Muscle layer of duodenum (tissue), 2 donors: ENCODE measurements around the gene NUDT3.

Experiments
- H3K27ac ChIP-seq: one replicate; pipeline ENCODE4 v1.7.0; 2013; ENCODE audit warnings: mild to moderate bottlenecking, low read length
- H3K27me3 ChIP-seq: one replicate; pipeline ENCODE4 v1.7.0; 2013; ENCODE audit warnings: low read depth, mild to moderate bottlenecking, control low read depth, low read length
- H3K36me3 ChIP-seq, 2 donors: one replicate each; pipeline ENCODE4 v1.7.0; 2013; ENCODE audit warnings: low read length in 2 of 2, control low read depth in 1 of 2, mild to moderate bottlenecking in 1 of 2; ENCODE audit not compliant: insufficient read depth in 2 of 2, control insufficient read depth in 1 of 2
- H3K4me1 ChIP-seq, 2 donors: one replicate each; pipeline ENCODE4 v1.7.0; 2013; ENCODE audit warnings: low read length in 2 of 2, mild to moderate bottlenecking in 2 of 2, control low read depth in 1 of 2, moderate library complexity in 1 of 2; ENCODE audit not compliant: insufficient read depth in 2 of 2, control insufficient read depth in 1 of 2
- H3K4me3 ChIP-seq, 2 donors: one replicate each; pipeline ENCODE4 v1.7.0; 2013; ENCODE audit warnings: low read length in 2 of 2, low read depth in 1 of 2, mild to moderate bottlenecking in 1 of 2
- H3K9me3 ChIP-seq, 2 donors: one replicate each; pipeline ENCODE4 v1.7.0; 2013; ENCODE audit warnings: low read length in 2 of 2, control low read depth in 1 of 2, mild to moderate bottlenecking in 1 of 2; ENCODE audit not compliant: control insufficient read depth in 1 of 2
- donor health status: healthy.

Gene NUDT3

DNA sequence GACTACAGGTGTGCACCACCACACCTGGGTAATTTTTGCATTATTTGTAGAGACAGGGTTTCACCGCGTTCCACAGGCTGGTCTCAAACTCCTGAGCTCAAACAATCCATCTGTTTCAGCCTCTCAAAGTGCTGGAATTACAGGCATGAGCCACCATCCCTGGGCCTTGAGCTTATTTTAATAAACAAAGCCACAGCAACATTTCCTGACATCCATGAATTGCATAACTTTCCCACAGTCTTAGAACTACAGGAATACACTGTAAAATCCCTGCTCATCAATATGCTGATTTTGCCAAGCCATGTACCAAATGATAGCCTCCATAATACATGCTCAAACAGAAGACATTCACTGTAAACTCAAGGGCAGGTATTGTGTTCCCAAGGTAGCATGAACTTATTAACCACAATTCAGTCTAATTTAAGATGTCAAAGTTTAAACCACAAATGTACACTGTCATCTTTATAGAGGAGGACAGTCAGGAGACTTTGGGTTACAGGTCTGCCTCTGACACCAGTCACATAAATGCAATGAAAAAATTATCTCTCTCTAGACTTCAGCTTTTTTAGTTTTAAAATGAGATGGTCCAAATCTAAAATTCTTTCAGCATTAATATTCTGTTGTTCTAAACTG, 40.0 kb downstream of the NUDT3 start:
- no peak overlapping the region for H3K27ac ChIP-seq
- no peak overlapping the region for H3K4me3 ChIP-seq
- H3K9me3 ChIP-seq, result no peaks in the 10 kb centered on the region
- H3K27me3 ChIP-seq, result no peaks in the 10 kb centered on the region
- peaks cover 4 to 19% of the 10 kb centered on the region in 2 donors for H3K4me1 ChIP-seq
- no peaks in the 10 kb centered on the region for H3K36me3 ChIP-seq

DNA sequence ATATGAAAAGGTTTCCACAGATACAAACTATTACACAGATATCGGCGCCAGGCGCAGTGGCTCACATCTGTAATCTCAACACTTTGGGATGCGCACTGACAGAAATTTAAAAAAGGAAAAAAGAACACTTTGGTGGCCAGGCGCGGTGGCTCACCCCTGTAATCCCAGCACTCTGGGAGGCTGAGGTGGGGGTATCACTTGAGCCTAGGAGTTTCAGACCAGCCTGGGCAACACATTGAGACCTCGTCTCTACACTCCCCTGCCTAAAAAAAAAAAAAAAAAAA, 41.6 kb downstream of the NUDT3 start:
- H3K4me3 ChIP-seq, result no peak overlapping the region
- H3K9me3 ChIP-seq, result no peaks in the 10 kb centered on the region
- H3K27ac ChIP-seq, result no peak overlapping the region
- peaks cover 4 to 19% of the 10 kb centered on the region in 2 donors for H3K4me1 ChIP-seq
- no peaks in the 10 kb centered on the region for H3K36me3 ChIP-seq
- no peaks in the 10 kb centered on the region for H3K27me3 ChIP-seq

DNA sequence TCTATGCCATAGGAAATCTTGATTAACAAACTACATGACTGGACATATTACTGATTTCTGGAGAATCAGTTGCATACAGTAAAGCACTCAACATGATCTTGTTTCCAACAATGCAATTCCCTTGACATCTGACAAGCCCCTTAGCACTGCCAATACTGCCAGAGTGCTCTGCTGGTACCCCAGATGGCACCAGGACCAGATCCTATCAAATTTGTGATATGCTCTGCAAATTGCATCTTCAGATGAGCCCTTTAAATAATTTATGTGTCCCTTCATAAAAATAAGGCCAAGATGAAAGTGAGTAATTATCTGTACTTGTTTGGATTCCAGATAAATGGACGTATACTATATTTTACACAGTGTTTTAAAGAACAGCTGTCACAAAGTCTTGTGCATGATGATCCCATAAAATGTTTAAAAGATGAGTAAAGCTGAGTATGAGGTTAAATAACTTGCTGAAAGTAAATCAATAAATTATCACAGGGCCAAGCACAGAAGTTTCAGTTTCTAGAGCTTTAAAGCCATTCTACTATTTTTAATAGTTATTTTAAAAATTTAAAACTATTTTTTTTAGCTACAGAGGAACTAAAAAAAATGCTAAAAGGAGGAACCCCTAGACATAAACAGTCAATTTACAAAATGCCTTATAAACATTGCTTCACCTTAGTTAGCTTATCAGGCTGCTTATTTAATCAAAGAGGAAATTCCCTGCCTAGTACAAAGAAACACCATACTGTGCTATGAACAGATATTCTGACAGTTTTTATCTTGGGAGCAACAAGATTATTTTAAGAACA, 42.1 kb downstream of the NUDT3 start:
- H3K36me3 ChIP-seq, result no peaks in the 10 kb centered on the region
- H3K4me1 ChIP-seq, result peaks cover 4 to 19% of the 10 kb centered on the region in 2 donors
- no peaks in the 10 kb centered on the region for H3K27me3 ChIP-seq
- no peaks in the 10 kb centered on the region for H3K9me3 ChIP-seq
- no peak overlapping the region for H3K4me3 ChIP-seq
- no peak overlapping the region for H3K27ac ChIP-seq

DNA sequence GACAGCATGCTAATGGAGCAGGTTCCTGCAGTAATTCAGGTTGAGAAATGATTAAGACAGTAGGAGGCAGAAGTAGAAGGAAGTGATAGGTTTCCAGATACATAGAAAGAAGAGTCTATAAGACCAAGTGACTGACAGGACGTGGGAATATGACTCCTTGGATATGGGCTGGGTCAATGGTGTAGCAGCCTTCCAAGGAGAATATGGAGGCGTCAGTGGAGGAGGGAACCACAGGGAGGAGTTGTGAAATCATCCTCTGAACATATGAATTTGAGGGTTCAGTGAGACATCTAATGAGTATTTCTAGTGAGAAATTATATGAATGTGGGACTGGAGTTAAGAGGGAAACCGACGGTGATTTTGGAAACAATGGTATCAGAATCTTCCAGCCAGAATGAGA, 43.3 kb downstream of the NUDT3 start:
- no peak overlapping the region for H3K27ac ChIP-seq
- H3K27me3 ChIP-seq, result no peaks in the 10 kb centered on the region
- H3K9me3 ChIP-seq, result no peaks in the 10 kb centered on the region
- H3K4me1 ChIP-seq, result peaks cover 4 to 19% of the 10 kb centered on the region in 2 donors
- H3K4me3 ChIP-seq, result no peak overlapping the region
- H3K36me3 ChIP-seq, result no peaks in the 10 kb centered on the region

DNA sequence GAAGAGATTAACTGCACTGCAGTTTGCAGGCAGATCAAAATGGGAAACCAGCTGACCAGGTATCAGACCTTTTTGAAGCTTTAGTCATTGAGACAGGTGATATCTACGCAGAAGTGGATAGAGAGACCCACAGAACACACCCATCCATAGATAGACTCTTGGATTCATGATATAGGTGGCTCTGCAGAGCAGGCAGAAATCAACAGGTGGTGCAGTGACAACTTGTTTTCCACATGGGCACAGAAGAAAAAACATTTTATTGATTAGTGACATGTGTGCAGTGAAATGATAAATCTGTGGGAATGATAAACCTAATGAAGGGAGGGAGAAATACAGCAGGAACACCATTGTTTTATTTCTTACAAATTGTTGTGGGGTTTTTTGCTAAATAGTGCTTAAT, 45.2 kb downstream of the NUDT3 start:
- Histone ChIP-seq H3K9me3 (no peaks in the 10 kb centered on the region), H3K36me3 (no peaks in the 10 kb centered on the region), H3K27me3 (no peaks in the 10 kb centered on the region), H3K4me1 (peaks cover 4 to 15% of the 10 kb centered on the region in 2 donors), H3K4me3 (no peak overlapping the region), H3K27ac (no peak overlapping the region)

DNA sequence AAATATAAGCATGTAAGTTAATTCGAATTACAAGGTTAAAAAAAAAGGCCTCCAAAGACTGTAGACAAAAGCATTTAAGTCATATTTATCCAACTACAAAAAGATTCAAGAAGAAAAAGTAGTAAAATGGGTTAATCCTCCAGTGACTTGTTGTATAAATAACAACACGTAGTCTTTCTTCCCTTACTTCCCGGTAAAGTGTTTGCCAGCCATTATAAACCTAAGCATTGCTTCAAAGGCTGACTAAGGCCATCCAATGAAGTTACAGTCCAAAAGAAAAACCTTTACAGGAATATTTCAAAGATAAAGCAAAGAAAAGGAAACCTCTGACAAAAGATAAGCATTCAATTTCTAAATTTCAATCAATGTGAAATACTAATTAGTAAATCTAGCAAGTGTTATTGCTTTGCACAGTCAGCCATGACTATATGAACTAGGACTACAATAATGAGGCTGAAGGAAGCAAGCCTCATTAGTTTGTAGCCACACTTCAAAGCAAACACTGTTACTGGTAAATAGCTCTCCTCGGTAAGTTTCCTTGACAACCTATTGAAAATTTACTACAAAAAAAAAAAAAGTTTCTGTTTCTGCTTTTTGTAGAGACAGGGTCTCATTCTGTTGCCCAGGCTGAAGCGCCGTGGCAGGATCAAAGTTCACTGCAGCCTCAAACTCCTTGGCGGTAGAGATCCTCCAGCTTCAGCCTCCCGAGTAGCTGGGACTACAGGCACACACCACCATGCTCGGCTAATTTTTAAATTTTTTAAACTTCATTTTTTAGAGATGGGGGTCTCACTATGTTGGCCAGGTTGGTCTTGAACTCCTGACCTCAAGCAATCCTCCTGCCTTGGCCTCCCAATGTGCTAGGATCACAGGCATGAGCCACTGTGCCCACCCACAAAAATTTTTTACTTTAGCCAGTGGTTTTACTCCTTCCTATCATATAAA, 46.0 kb downstream of the NUDT3 start:
- no peaks in the 10 kb centered on the region for H3K9me3 ChIP-seq
- H3K4me1 ChIP-seq, result peaks cover 4 to 11% of the 10 kb centered on the region in 2 donors
- no peak overlapping the region for H3K27ac ChIP-seq
- no peaks in the 10 kb centered on the region for H3K36me3 ChIP-seq
- H3K4me3 ChIP-seq, result no peak overlapping the region
- H3K27me3 ChIP-seq, result no peaks in the 10 kb centered on the region

DNA sequence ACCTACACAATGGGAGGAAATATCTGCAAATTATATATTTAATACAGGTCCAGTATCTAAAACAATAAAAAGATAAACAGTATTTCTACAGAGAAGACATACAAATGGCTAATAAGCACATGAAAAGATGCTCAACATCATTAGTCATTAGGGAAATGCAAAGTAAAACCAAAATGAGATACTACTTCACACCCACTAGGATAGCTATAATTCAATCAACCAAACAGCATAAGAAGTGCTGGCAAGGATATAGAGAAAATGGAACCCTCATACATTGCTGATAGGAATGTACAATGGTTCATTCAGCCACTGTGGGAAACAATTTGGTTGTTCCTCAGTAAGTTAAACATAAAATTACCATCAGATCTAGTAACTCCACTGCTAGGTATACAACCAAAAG, 48.7 kb downstream of the NUDT3 start:
- H3K27me3 ChIP-seq, result no peaks in the 10 kb centered on the region
- no peaks in the 10 kb centered on the region for H3K36me3 ChIP-seq
- H3K27ac ChIP-seq, result no peak overlapping the region
- H3K4me3 ChIP-seq, result no peak overlapping the region
- no peaks in the 10 kb centered on the region for H3K9me3 ChIP-seq
- H3K4me1 ChIP-seq, result peaks cover 7 to 28% of the 10 kb centered on the region in 2 donors

DNA sequence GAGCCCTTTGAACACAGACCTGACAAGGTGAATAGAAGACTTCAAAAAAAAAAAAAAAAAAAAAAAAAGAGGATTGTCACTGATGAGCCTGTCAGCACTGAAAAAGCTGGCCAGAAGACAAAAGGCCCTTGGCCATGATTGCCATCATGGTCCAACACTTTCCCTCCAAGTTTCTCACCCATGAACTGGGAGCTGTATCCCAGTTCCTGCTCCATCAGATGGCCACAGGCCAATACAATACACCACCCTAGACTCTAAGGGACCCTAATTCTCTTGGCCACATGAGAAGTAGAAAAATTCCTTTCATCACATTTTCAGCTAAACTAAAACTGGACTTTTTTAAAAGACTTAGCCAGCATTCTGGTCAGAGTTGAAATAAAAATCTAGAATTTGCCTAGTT, 50.2 kb downstream of the NUDT3 start:
- H3K4me1 ChIP-seq, result peaks cover 7 to 38% of the 10 kb centered on the region in 2 donors
- H3K27me3 ChIP-seq, result no peaks in the 10 kb centered on the region
- no peaks in the 10 kb centered on the region for H3K9me3 ChIP-seq
- H3K27ac ChIP-seq, result no peak overlapping the region
- H3K36me3 ChIP-seq, result no peaks in the 10 kb centered on the region
- no peak overlapping the region for H3K4me3 ChIP-seq

DNA sequence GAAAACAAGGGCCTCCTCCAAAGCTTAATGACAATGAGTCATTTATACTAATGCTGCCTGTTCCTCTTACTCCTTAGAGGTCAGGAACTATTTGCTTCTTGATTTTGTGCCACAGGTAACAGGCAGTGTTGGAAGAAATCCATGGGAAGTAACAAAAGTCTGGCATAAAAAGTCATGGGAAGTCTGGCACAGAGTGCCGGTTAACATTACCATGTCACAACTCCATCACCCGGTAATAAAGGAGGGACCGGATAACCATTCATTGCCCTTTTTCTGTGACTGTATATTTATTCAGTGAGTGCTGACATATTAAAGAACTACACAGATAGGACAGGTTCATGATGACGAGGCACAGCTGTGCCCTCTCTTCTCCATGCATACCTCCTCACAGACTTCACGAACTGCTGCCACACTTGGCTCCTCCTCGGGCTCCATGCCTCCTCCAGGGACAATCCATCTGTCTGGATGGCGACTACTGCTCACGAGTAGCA, 50.9 kb downstream of the NUDT3 start:
- H3K4me1 ChIP-seq, result peaks cover 7 to 38% of the 10 kb centered on the region in 2 donors
- H3K9me3 ChIP-seq, result no peaks in the 10 kb centered on the region
- no peak overlapping the region for H3K27ac ChIP-seq
- no peaks in the 10 kb centered on the region for H3K27me3 ChIP-seq
- no peak overlapping the region for H3K4me3 ChIP-seq
- H3K36me3 ChIP-seq, result no peaks in the 10 kb centered on the region

DNA sequence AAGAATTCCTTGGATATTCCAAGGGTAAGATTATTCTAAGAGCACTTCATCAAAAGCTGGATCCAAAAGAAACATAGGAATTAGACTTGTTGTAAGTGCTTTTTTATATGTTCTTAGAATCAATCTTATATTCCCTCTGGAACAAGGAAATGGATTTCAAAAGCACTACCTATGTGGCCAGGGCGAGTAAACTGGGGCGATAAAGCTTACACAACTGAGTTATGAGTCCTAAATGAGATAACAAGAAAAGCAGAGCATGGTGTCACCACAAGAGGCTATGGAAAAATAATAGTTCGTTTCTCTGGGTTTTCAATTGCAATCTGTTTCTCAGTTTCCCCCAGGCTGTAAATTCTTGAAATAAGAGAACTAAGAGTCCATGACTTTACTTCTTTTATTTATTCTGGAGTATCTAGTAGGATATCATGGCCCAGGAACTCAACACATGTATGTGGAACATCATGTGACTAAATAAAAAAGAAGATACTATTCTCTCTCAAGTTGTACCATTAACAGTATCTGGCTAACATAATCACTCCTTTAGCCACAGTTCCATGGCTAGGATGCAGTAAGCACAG, 51.5 kb downstream of the NUDT3 start:
- peaks cover 7 to 38% of the 10 kb centered on the region in 2 donors for H3K4me1 ChIP-seq
- H3K9me3 ChIP-seq, result no peaks in the 10 kb centered on the region
- no peak overlapping the region for H3K4me3 ChIP-seq
- H3K27ac ChIP-seq, result no peak overlapping the region
- H3K36me3 ChIP-seq, result no peaks in the 10 kb centered on the region
- no peaks in the 10 kb centered on the region for H3K27me3 ChIP-seq

DNA sequence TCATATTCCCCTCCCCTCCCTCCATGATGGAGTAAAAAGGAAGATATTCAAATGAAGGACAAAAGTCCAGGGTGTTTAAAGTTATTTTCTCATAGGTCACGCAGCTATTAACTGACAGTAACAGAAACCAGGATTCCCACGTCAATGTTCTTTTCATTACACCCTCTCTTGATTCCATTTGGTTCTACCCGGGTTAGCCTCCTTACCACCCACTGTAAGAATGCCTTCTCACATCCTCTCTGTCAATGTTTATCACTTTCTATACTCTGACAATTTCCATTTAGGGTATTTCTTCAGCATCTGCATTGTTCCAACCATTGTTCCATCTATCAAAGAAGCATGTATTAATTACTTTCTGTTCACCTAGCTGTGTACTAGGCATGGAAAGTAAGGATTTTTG, 52.1 kb downstream of the NUDT3 start:
- Histone ChIP-seq H3K4me1 (peaks cover 7 to 38% of the 10 kb centered on the region in 2 donors), H3K4me3 (no peak overlapping the region), H3K27ac (no peak overlapping the region)

More for the DNA sequence above, 52.1 kb downstream of the NUDT3 start:
- Histone ChIP-seq H3K27me3 (no peaks in the 10 kb centered on the region), H3K36me3 (no peaks in the 10 kb centered on the region), H3K9me3 (no peaks in the 10 kb centered on the region)
